Activated CD4-positive, alpha-beta T cell treated with anti-CD3 and anti-CD28 coated beads for 48 hours (primary cell): ENCODE data around the gene RPS21.

Experiments
- DNase-seq: peaks from one replicate; pipeline ENCODE4 v3.0.0-alpha.2; 2020

The RPS21 gene

DNA sequence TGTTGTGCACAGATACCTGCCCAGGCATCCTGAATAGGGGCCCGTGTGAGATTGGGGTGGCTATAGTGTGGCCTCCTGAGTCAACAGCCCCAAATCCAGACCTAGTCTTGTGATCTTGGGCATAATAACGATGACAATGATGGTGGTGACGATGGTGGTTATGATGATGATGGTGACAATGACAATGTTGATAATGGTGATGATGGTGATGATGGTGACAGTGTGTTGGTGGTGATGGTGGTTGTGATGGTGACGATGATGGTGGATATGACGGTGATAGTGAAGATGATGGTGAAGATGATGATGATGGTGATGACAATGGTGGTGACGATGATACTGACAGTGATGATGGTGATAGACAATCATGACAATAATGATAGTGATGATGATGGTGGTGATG lies 5.1 kb upstream of the RPS21 start:
- no peak for DNase-seq

DNA sequence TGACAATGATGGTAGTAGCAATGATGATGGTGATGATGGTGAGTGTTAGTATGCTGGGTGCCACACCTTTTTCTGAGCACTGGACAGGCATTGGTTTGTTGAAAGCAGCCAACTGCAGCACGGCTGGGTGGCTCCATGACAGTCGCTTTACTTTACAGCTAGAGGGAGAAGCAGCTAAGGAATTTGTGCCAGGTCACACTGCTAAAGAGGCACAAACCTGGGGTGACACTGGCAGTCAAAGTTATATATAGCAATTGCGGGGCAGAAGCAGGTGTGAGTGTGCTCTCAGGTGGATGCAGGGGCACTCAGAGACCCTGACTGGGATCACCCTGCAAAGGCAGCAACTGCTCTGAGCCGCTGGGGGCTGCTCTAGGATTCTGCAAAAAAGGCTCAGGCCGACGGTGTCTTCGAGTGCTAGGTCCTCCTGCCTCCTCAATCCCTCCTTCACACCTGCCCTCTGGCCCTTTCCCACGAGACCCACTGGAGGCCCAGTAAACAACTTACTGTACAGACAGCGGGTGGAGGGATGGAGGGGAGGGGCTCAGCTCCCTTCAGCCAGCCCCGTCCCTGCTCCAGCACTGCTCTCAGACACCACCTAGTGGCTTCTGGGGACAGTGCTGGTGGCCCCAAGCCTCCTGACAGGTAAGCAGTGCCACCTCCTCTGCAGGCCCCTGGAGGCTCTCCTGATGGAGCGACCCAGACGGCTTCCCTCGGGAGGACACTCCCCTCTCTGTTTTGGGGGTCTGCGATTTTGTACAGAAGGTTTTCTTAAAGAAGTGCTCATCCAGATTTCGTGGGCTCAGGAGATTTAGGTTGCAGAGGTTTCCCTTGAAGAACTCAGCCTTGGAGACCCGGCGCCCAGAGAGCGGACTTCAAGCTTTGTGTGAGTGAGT lies 4.4 kb upstream of the RPS21 start:
- DNase-seq: peak; percentile 87

DNA sequence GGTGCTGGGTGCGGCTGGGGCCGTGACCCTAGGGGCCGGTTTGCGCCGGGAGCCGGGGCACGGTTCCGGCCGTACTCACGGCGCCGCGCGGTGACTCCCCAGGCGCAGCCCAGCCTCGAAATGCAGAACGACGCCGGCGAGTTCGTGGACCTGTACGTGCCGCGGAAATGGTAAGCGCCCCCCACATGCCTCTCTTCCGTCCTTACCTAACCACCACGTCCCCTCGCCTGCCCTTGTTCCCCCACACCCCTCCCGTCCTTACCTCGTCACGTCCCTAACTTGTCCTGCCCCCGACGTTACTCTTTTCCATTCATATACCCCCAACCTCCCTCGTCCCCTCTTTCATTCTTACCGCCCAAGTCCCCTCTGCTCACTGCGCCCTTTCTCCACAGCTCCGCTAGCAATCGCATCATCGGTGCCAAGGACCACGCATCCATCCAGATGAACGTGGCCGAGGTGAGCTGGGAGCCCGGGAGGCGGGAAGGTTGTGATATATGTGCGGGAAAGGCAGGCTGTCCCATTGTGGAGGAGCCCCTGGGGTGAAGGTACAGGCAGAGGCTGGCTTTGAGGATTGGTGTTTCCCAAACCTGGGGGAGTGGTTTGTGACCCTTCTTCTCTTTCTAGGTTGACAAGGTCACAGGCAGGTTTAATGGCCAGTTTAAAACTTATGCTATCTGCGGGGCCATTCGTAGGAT lies 463 bp downstream of the RPS21 start:
- DNase-seq: no peak

DNA sequence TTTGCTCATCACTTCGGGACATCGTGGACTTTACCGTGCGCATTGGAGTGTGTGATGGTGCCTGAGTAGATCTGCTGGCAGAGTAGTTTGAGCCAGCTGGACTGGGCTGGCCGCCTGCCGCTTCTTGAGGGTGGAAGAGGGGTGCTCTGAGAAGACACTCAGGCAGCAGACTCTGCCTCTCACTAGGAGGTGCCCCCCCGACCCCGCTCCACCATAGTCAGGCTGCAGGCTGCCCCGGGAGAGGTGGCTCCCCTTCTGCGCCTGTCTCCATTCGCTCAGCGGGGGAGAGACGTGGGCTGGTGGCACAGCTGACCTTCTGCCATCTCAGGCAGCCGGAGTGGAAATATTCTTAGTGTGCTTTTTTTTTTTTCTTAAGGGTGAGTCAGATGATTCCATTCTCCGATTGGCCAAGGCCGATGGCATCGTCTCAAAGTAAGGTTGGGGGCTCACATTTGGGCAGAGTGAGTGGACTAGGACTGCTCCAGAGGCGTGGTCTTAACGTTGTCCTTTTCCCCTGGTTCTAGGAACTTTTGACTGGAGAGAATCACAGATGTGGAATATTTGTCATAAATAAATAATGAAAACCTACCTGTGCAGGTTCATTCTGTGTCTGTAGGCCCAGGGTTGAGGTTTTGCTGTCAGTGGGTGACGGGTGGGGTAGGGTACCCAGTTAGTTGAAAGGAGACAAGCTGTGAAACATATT lies 1.2 kb downstream of the RPS21 start:
- peak; percentile 33 for DNase-seq

DNA sequence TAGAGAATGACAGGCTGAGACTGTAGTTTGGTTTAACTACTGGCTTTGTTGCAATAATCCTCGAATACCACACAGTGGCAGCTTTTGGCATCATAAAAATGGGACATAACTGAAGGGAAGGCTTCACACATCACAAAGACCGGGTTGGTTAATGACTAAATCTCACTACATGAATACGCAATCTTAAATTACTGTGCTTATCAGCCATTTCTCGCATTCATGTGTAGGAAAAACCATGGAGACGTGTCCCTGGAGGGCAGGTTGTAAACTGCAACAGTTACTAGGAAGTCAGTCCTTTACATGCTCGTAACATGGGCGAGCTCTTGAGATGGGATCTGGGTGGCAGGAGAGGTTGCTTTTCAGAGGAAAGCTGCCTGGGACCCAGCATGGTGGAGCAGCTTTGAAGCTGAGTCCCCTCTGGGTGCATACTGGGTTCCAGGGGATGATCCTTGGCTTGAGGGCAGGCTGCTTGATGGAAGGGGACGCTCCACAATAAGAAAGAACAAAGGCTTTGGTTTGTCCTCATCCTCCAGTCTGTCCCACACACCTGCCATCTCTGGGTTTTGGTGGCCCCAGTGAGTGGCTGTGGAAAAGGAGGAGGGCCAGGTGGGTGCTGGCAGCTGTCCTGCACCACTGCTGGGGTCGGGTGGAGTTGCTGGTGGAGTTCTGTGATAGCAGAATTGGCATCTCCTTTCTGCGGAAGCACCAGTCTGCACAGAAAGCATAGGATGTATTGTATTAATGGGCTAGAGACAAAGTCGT lies 2.1 kb downstream of the RPS21 start:
- DNase-seq: no peak

DNA sequence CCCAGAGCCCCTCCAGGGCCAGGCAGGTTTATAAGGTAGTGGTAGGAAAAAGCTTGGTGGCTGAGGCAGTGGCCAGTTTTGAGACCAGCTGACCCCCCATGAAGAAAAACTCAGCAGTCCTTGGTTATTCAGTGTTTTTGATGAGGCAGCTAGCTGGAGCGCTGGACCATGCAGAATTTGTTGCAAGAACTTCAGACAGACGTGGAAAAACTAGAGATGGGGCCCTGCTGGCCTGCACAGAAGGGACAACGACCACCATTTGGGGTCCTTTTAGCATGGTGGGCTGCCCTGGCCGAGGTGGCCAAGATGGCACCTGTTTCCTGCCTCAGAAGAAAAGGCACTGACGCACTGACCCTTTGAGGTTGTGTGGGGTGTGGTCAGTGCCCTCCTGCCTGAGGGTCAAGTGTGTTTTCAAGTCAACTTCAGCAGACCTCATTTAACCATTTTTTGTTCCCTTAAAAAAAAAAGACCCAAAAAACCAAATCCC lies 2.7 kb downstream of the RPS21 start:
- DNase-seq: no peak

DNA sequence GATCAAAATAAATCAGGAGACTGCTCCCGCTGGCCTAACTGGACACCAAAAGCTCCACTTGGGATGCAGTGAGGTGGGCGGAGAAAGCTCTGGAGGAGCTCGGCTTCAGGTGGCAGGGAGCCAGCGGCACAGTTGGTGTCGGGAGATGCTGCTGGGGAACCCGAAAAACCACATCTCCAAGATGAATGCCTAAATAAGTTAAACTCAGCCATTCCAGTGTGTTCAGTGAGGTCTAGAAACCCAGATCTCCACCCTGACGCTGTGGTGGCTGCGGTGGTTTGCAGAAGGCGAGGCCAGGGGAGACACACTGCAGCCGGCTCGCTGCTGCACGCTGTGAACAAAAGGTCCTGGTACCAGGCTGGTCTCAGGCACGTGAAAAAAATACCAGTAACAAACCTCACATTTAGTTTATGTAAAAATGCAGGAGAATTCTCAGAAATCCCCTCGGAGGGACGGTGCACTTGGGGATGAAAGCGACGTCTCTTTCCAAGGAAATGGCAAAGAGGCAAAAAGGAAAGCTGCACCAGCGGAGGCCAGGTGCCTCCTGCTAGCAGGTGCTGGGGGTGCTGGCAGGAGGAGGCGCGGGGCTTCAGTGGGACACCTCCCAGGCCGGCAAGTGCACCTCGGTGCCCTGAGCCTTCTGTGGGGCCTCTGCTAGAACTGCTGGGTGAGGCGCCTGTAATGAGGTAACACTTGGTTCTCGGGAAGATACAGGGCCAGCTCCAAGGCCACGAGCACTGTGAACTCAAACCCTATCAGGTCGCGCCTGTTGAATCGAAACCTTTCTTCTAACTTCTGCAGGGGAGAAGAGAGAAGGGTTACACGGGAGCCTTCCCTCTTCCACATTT lies 3.6 kb downstream of the RPS21 start:
- no peak for DNase-seq

DNA sequence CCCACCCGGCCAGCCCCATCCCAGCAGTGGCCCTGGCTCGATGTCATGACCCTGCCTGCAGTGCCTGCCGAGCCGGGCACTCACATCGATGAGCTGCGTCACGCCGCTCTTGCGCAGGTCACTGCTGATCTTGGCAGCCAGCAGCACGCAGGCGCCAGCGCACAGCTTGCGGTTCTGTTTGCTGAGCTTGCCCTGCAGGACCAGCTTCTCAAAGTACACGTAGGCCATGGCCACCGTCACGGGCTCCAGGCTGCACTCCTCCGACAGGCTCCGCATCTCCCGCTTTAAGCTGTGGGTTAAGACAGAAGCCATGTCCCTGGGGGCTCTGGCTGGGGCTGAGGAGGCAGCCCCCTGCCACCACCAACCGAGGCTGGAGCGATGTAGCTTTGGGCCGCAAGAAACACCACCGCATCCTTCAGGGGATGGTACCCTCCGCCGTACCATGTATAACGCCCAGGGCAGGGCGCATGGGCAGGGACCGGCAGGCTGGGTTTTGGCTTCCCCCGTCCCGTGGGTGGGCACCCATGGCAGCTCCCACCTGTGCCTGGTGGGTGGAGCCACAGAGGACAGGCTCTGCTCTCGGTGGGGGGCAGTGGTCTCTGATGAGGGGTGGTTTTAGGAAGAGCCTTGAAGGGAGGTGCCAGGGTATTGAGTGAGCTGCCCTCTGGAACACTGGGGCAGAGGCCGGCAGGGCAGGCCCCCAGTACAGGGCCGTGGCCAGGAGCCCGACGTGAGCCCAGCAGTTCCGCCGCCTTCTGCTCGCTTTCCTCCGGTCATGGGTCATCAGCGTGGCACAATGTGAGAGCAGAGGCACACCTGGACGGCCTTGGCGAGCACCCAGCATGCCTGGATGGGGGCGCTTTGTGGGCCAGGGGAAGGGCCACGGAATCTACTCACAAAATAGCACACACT lies 4.5 kb downstream of the RPS21 start:
- DNase-seq: no peak

DNA sequence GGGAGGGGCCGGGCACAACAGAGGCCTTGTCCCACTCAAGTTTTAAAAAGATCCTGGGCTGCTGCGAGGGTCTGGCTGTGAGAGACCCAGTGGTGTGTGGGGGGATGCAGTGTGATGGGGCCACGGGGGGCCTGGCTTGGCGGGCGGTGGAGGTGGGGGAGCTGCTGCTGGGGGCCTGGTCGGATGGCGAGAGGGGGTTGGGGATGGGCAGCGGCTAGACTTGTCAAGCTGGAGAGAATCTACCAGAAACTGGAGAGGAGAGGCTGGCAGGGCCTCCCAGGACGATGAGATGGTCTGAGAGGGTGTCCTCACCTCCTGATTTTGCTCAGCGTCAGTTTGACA lies 5.1 kb downstream of the RPS21 start:
- DNase-seq: no peak

DNA sequence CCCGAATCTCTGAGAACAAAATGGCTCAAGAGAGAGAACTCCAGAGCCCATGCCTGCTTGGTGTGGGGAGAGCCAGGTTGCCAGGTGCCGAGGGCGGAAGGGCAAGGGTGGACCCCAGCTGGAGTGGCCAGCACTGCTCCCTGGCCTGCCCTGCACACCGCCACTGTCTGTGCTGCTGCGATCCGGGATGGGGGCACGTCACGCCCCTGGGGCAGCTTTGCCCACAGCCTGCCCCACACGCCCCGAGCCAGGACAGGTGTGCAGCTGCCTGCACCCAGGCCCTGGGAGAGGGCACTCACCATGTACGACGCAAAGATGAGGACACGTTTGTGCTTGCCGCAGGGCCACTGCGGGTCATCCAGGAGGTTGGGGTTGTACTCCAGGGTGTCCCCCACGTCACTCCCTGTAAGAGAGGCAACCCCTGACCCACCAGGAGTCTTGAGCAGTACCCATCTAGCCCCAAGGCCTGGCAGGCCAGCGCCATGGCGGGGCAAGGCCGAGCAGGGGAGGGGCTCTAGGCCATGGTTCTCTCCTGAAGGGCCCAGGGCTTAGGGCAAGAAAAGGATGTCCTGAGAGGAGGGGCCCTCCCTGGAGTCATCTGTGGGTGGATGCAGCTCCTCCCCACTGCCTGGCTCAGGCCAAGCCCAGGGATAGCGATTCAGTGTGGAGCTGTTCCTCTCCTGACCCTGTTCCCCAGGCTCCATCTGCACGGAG lies 5.9 kb downstream of the RPS21 start:
- no peak for DNase-seq

DNA sequence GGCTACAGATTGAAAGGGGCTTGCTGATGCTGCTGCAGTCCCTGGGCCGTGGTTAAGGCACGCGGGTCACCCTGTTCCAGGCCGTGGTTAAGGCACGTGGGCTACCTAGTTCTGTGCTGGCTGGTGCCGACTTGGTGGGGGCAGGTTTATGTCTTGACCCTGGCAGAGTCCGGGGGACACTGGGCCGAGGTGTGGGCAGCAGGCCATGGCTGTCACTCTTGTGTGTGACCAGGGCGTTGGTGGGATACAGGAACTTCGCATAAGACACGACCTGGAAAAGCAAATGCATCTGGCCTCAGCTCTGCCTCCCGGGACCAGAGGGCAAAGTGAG lies 6.4 kb downstream of the RPS21 start:
- DNase-seq: no peak

DNA sequence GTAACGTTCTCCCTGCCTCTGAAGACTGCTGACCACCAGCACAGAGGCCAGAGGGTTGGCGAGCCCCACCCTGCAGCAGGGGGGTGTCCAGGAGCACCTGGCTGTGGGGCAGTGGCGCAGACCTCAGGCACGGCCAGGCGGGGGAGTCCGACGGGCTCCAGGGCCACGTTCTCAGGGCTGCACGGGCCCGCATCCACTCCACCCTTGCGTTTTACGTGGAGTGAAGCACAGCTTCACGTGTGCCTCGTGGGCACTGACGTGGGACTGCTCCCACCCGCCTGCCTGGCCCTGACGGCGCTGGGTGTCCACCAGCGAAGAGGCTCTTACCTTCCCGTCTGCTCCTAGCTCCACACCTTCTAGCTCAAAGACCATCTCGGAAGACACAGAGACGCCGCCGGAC lies 6.9 kb downstream of the RPS21 start:
- no peak for DNase-seq

DNA sequence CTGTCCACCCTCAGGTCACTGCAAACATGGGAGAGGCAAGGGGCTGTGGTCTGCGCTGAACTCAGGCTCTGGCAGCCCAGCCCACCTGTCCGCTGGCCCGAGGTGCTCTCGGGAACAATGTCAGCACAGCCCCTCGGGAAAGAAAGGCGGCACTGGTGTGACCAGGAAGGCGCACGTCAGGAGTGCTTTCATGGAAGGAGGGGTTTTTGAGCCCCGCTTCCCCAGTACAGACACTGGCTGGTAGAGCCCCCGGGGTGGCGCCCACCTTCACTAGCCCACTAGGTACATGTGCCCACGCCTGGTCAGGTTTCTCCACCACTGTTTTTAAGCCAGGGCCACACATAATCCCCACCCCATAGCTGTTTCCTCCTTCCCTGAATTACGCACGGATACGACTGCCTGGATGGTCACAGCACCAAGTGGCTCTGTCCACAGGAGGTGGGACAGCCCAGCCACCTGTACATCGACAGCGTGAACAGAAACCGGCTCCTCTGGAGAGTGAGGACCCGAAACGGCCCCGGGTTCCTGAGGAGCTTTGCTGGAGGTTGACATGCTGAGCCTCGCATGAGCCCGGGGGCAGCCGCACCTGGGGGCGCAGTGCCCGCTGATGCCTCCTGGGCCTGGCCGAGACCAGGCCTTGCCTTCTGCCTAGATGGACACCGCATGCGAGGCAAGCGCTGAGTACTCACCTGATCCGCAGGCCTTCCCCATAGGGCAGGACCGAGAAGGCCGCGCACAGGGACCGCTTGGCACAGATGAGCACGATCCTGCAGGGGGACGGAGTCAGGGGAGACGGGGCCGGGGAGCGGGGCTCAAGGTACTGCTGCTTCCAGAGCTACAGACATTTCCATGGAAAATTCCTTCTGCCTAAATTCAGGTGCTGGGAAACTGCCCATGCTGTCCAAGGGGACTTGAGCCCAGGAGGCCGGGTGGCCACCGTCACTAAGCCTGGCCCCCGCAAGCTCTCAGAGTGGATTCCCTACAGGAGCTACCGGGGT lies 7.6 kb downstream of the RPS21 start:
- no peak for DNase-seq

DNA sequence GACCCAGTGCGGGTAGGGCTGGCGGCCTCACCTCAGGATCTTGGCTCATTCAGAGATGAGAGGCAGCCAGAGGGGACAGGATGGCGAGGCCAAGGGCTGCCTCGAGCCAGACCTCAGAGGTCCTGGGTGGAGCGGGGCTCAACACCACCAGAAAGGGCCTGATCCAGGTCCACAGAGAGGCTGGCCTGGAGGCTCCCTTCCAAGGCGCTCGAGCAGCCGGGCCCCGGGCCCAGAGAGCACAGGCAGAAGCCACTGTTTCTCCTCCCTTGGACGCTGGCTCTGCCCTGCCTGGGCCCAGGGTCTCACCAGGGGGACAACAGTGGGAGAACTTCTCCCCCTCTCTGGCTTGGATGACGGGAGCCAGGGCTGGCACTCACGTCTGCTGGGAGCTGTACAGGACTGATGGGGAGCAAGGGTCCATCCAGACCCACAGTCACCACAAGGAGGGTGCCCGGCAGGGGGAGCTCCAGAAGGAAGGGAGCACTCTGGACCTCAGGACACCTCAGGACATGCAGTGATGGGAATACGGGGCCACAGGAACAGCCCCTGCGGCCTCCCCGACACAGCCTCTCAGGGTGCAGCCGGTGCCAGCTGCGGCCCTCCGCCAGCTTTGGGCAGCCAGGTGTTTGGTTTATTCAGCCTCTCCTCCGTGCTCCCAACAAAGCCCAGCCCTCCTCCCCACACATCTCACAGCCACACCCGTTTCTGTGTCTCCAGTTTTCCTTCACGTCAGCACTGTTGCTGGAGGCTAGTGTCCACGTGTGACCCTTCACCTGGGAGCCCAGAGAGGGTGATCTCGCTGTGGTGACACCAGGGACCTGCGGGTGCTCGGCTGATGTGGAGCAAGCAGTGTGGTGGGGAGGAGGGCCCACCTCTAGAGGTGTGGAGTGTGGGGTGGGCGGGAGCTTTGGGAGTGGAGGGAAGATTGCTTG lies 8.7 kb downstream of the RPS21 start:
- DNase-seq: no peak

DNA sequence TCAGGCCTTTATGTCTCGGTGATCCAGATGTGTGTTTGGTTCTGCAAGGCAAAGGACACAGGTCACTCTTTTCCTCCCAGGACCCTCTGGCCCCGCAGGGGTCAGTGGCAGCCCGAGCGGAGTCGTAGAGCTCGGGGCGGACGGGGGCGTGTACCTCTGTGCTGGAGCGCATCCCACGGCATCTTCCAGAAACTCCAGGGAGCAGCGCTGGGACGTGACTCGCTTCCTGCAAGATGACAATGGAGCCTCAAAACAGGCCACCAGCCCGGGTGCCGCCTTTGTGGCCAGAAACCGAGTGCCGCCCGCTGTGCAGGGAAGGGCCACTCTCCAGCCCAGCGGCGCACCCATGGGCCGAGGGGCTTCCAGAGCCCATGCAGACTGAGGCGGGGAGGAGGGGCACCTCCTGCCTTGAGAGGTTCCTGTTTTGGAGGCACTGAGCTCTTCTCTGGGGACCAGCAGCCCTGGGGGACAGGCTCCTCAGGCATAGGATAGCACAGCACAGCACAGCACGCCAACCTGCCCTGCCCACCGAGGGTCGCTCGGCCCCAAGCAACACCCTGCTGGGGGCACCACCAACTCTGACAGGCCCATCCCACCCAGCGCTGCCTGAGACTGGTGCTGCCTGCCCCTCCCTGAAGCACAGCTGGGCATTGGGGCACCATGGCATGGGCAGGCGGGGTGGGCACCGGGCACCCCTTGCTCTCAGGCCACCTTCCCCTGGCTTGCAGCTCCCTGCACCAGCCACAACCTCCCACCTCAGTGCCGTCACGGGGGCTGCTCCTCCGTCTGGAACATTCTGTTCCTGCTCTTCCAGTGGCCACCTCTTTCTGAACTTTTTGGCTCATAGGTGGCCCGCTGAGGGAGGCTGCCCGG lies 9.7 kb downstream of the RPS21 start:
- DNase-seq: no peak

DNA sequence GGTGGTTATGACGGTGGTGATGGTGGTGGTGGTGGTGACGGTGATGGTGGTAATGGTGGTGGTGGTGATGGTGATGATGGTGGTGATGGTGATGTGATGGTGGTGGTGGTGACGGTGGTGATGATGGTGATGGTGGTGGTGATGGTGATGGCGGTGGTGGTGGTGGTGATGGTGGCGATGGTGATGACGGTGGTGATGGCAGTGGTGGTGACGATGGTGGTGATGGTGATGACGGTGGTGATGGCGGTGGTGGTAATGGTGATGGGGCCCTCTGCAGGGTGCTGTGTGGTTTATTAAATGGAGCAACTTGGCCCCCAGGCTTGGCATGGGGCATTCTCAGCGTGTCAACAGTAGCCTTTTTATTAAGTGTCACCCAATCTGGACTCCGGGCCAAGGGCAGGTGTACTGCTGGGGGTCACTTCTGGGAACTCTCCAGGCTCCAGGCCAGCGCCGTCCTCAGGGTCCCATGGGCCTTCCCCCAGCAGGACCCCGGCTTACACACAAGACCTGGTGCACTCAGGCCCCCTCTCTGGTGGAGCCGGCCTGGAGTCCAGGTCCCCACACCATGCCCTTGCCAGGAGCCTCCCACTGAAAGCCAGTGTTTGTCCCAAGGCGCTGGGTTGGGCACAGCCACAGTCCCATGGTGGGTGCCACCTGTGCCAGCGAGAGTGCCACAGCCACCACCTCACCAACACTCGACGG lies 11.4 kb downstream of the RPS21 start:
- DNase-seq: no peak
